GM18909 (cell line): ENCODE data around the gene TEX54.

ENCODE experiments used
- ATAC-seq: cut with Tn5 transposase; IDR thresholded peaks from one replicate; pipeline ENCODE4 v1.9.1; 2021; ENCODE audit warnings: mild to moderate bottlenecking; ENCODE audit not compliant: unreplicated experiment, poor library complexity

Gene TEX54

GRCh38 chr11:62792202-62792575, 40.5 kb downstream of the TEX54 start:
- no peak for ATAC-seq

GRCh38 chr11:62791501-62792201, 41.0 kb downstream of the TEX54 start, which contains the start of gene TMEM223:
TSS of gene TMEM223 (minus strand) at chr11:62792006. CDS start at chr11:62791994, 12 bp downstream.
- peak; percentile 75 for ATAC-seq

GRCh38 chr11:62789576-62789975, 43.1 kb downstream of the TEX54 start:
- ATAC-seq = no peak

- no peak for ATAC-seq
Measured at GRCh38 chr11:62788991-62789390, 43.6 kb downstream of the TEX54 start.

GRCh38 chr11:62787005-62787759, 45.5 kb downstream of the TEX54 start, which contains the start of gene TMEM179B:
TSS of gene TMEM179B (plus strand) at chr11:62787402. CDS start at chr11:62787432, 30 bp downstream.
- ATAC-seq = peak; percentile 65

- ATAC-seq = peak; percentile 66
Measured at GRCh38 chr11:62786318-62787004, 46.2 kb downstream of the TEX54 start.

- no peak for ATAC-seq
Measured at GRCh38 chr11:62782753-62783152, 49.9 kb downstream of the TEX54 start.
